Measurements from ENCODE around the gene TTC28. TPM values are rescaled to one million over a fixed set of nuclear protein-coding genes. Genes with fewer than 3 reads are reported as not detected.
"Not testable (repeated sequence)": the region's sequence is repeated elsewhere in the genome, so short reads cannot be mapped to it uniquely, and the experiment has no call there.

TTC28 gene
- total and polyA plus RNA-seq, 11 donors, result 5.1 to 34.9 (median 21.8) TPM

GRCh38 chr22:28498044-28498443, 181.6 kb downstream of the TTC28 start:
- WGBS, 4 donors, result 81 to 86% (median 85%) methylated on average over 4 of the region's 4 CpGs
- Histone ChIP-seq H3K27me3 (no peaks in the 10 kb centered on the region), H3K4me3 (no peak overlapping the region), H3K9me3 (no peaks in the 10 kb centered on the region), H3K27ac (no peak overlapping the region), H3K4me1 (no peaks in the 10 kb centered on the region), H3K36me3 (no peaks in the 10 kb centered on the region)
- DNase-seq (no peak), ATAC-seq (no peak)
- TF ChIP-seq POLR2A (IDR thresholded peaks at IDR 0.05), result no peak
- TF ChIP-seq CTCF (IDR thresholded peaks at IDR 0.05), result no peak
- intact Hi-C loops (cut with DNase I), result no loop called here

GRCh38 chr22:28497188-28497587, 182.5 kb downstream of the TTC28 start:
- no peaks in the 10 kb centered on the region for H3K9me3 ChIP-seq
- no peak for TF ChIP-seq POLR2A (IDR thresholded peaks at IDR 0.05)
- TF ChIP-seq CTCF (IDR thresholded peaks at IDR 0.05), result no peak
- H3K4me1 ChIP-seq, result no peaks in the 10 kb centered on the region
- H3K36me3 ChIP-seq, result no peaks in the 10 kb centered on the region
- ATAC-seq (no peak), DNase-seq (no peak)
- 94 to 98% (median 96%) methylated on average over 2 of the region's 2 CpGs for WGBS, 4 donors
- intact Hi-C loops (cut with DNase I), result no loop called here
- no peaks in the 10 kb centered on the region for H3K27me3 ChIP-seq
- no peak overlapping the region for H3K27ac ChIP-seq
- H3K4me3 ChIP-seq, result no peak overlapping the region

GRCh38 chr22:28491289-28491688, 188.4 kb downstream of the TTC28 start:
- not testable (repeated sequence) for H3K27ac ChIP-seq, DNase-seq, H3K27me3 ChIP-seq, ATAC-seq, H3K4me1 ChIP-seq, H3K4me3 ChIP-seq, H3K36me3 ChIP-seq, H3K9me3 ChIP-seq
- intact Hi-C loops (cut with DNase I), result loop anchor here in 1 of 10 donors (2.0 kb wide), 1 partner anchor 42 kb away; no protein-coding TSS in a partner anchor
- WGBS, 4 donors, result 100% methylated on average over 1 of the region's 2 CpGs

GRCh38 chr22:28488825-28489224, 190.8 kb downstream of the TTC28 start:
- intact Hi-C loops (cut with DNase I), result loop anchor here in 1 of 10 donors (10.0 kb wide), 1 partner anchor 84 kb away; no protein-coding TSS in a partner anchor
- no peak overlapping the region for H3K27ac ChIP-seq
- DNase-seq (no peak), ATAC-seq (no peak)
- H3K9me3 ChIP-seq, result no peaks in the 10 kb centered on the region
- H3K36me3 ChIP-seq, result no peaks in the 10 kb centered on the region
- TF ChIP-seq POLR2A (IDR thresholded peaks at IDR 0.05), result no peak
- no peak for TF ChIP-seq CTCF (IDR thresholded peaks at IDR 0.05)
- no peaks in the 10 kb centered on the region for H3K4me1 ChIP-seq
- H3K4me3 ChIP-seq, result no peak overlapping the region
- H3K27me3 ChIP-seq, result no peaks in the 10 kb centered on the region
- 91 to 95% (median 93%) methylated on average over 2 of the region's 2 CpGs for WGBS, 4 donors

- WGBS, 4 donors, result 91 to 100% (median 96%) methylated on average over 1 of the region's 1 CpG
- Histone ChIP-seq H3K36me3 (no peaks in the 10 kb centered on the region), H3K27ac (no peak overlapping the region), H3K4me1 (peaks cover 0 to 6% (median 0%) of the 10 kb centered on the region in 12 donors), H3K9me3 (no peaks in the 10 kb centered on the region), H3K27me3 (no peaks in the 10 kb centered on the region), H3K4me3 (no peak overlapping the region)
- intact Hi-C loops (cut with DNase I), result loop anchor here in 1 of 10 donors (10.0 kb wide), 1 partner anchor 80 kb away; no protein-coding TSS in a partner anchor
- TF ChIP-seq CTCF (IDR thresholded peaks at IDR 0.05) (no peak), POLR2A (IDR thresholded peaks at IDR 0.05) (no peak)
- DNase-seq (no peak), ATAC-seq (no peak)
Measured at GRCh38 chr22:28484662-28485061, 195.0 kb downstream of the TTC28 start.

Data from heart left ventricle (tissue), 16 donors.